Endodermal cell (in vitro differentiated cells): ENCODE results near the gene PIK3CA. TPM values are rescaled to one million over a fixed set of nuclear protein-coding genes. Genes with fewer than 3 reads are reported as not detected.

Experiments used
- DNase-seq: peaks from one replicate; pipeline ENCODE4 v3.0.0-alpha.2; 2017
- H3K27ac ChIP-seq: 2 replicates; pipeline ENCODE4 v1.5.1; 2013; ENCODE audit warnings: mild to moderate bottlenecking, low read depth, low read length, moderate library complexity
- H3K27me3 ChIP-seq: 2 replicates; pipeline ENCODE4 v1.6.1; 2013; ENCODE audit warnings: mild to moderate bottlenecking, low read length, moderate library complexity; ENCODE audit not compliant: insufficient read depth, control insufficient read depth, poor library complexity, severe bottlenecking
- H3K36me3 ChIP-seq: 2 replicates; pipeline ENCODE4 v1.7.0; 2013; ENCODE audit warnings: mild to moderate bottlenecking, low read length, moderate library complexity; ENCODE audit not compliant: control insufficient read depth, insufficient read depth
- H3K4me1 ChIP-seq: one replicate; pipeline ENCODE4 v1.7.0; 2013; ENCODE audit warnings: low read length; ENCODE audit not compliant: control insufficient read depth, insufficient read depth
- H3K4me3 ChIP-seq: 2 replicates; pipeline ENCODE4 v1.5.1; 2013; ENCODE audit warnings: mild to moderate bottlenecking, low read length, moderate library complexity
- H3K9ac ChIP-seq: 2 replicates; pipeline ENCODE4 v1.6.1; 2013; ENCODE audit warnings: mild to moderate bottlenecking, low read length, moderate library complexity; ENCODE audit not compliant: poor library complexity, severe bottlenecking; ENCODE audit errors: extremely low read depth
- H3K9me3 ChIP-seq: 2 replicates; pipeline ENCODE4 v1.6.1; 2013; ENCODE audit warnings: mild to moderate bottlenecking, low read length, moderate library complexity; ENCODE audit not compliant: control insufficient read depth
- H3K27ac Mint-ChIP-seq: 2 replicates; pipeline ENCODE4 v1.8.0; 2020; ENCODE audit warnings: mixed read lengths
- H3K27me3 Mint-ChIP-seq: 2 replicates; pipeline ENCODE4 v1.8.0; 2021; ENCODE audit warnings: mild to moderate bottlenecking, mixed read lengths; ENCODE audit not compliant: insufficient read depth
- H3K36me3 Mint-ChIP-seq: 2 replicates; pipeline ENCODE4 v1.8.0; 2020; ENCODE audit warnings: low read depth, mixed read lengths
- H3K4me1 Mint-ChIP-seq: 2 replicates; pipeline ENCODE4 v1.8.0; 2020; ENCODE audit warnings: mixed read lengths
- H3K4me3 Mint-ChIP-seq: 2 replicates; pipeline ENCODE4 v1.8.0; 2020; ENCODE audit warnings: mild to moderate bottlenecking, moderate library complexity, mixed read lengths
- H3K9me3 Mint-ChIP-seq: 2 replicates; pipeline ENCODE4 v1.8.0; 2020; ENCODE audit warnings: mild to moderate bottlenecking, mixed read lengths
- CTCF ChIP-seq: fragments of 200-600 bp; sonication (generic); conservative IDR thresholded peaks from 2 replicates; pipeline ENCODE4 v1.5.0; 2021; ENCODE audit warnings: antibody characterized with exemption, mild to moderate bottlenecking
- WGBS, 2 experiments: methylation state at CpG; one replicate each; pipeline versions ENCODE4 v1.1.5 to v1.1.7; 2013; ENCODE audit warnings: missing lambda C conversion rate in 2 of 2, mixed read lengths in 1 of 2; ENCODE audit not compliant: insufficient coverage in 1 of 2, insufficient read length in 1 of 2; 5-methylcytosine and 5-hydroxymethylcytosine counted together
- total RNA-seq, 2 donors: library from RNA; stranded (reverse); fragmentation: NEBNext Ultra II Directional in 1 of 2; extraction: Animal tissue kit (Norgen Biotek cat#: 25700) in 1 of 2; gene quantifications; 2 replicates in 1 of 2; 3 replicates in 1 of 2; pipeline ENCODE4 v1.2.1, GENCODE V29; 2021

PIK3CA gene
- total RNA-seq, 2 donors from 2014 or later: 21.1 to 22.2 TPM

DNA sequence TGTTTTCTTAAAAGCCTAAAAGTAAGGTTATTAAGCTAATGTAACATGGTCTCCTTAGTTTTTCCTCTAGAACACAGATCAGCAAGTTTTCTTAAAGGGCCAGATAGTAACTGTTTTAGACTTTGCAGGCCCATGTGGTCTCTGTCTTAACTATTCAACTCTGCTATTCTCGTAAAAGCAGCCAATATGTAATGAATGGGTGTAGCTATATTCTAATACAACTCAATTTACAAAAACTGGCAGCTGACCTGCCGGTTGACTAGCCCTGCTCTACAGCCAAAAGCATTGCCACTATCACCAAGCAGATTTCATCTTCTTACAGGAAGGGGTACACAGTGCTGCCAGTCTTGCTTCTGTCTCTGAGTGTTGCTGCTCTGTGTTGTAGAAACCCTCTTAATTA lies 75.4 kb downstream of the PIK3CA start:
- Mint-ChIP-seq H3K27ac (no peak overlapping the region), H3K27me3 (no peaks in the 10 kb centered on the region), H3K4me3 (no peak overlapping the region), H3K36me3 (peaks cover 24% of the 10 kb centered on the region), H3K9me3 (no peaks in the 10 kb centered on the region), H3K4me1 (peaks cover 2% of the 10 kb centered on the region)
- Histone ChIP-seq H3K9ac (no peak overlapping the region), H3K9me3 (no peaks in the 10 kb centered on the region), H3K4me1 (no peaks in the 10 kb centered on the region), H3K4me3 (no peak overlapping the region), H3K27ac (no peak overlapping the region), H3K36me3 (peaks cover 37% of the 10 kb centered on the region), H3K27me3 (no peaks in the 10 kb centered on the region)
- WGBS, 2 experiments: 91% methylated on average over 2 of the region's 2 CpGs; no CpG with 5 or more reads in 1 of the 2 experiments
- no peak for DNase-seq
- no peak for TF ChIP-seq CTCF

DNA sequence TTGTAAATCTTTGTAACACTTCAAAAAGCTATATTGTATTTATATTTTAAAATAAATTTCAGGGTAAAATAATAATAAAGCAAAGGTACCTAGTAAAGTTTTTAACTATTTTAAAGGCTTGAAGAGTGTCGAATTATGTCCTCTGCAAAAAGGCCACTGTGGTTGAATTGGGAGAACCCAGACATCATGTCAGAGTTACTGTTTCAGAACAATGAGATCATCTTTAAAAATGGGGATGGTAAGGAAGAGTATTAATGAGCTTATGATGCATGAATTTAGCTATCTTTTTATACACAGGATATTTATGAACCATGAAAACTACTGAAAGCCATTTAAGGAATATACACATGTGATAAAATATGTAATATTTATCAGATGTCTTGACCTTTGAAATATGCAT lies 76.4 kb downstream of the PIK3CA start:
- Histone ChIP-seq H3K36me3 (peaks cover 39% of the 10 kb centered on the region), H3K9ac (no peak overlapping the region), H3K4me3 (no peak overlapping the region), H3K27me3 (no peaks in the 10 kb centered on the region), H3K9me3 (no peaks in the 10 kb centered on the region), H3K27ac (no peak overlapping the region), H3K4me1 (no peaks in the 10 kb centered on the region)
- WGBS, 2 experiments: 83 to 90% methylated on average over 1 of the region's 1 CpG
- Mint-ChIP-seq H3K9me3 (no peaks in the 10 kb centered on the region), H3K4me1 (peaks cover 4% of the 10 kb centered on the region), H3K36me3 (peaks cover 21% of the 10 kb centered on the region), H3K27ac (no peak overlapping the region), H3K27me3 (no peaks in the 10 kb centered on the region), H3K4me3 (no peak overlapping the region)
- no peak for TF ChIP-seq CTCF
- no peak for DNase-seq

DNA sequence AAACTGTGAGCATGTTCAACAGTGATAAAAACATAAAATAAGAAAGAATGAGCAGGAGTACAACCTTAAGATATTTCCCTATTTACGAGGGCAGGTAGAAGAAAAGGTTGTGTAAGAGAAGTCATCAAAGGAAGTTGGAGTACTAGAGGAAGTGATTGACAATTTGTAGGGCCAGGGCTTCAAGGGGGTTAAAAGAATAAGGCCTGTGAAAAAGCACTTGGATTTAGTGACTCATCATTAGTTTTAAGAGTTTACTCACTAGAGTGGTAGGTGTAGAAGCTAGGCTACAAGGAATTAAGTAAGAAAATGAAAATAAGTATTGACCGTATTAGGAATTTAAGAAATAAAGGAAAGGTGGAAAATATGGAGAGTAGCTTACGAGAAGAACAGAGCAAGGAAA lies 79.2 kb downstream of the PIK3CA start:
- Histone ChIP-seq H3K36me3 (peaks cover 52% of the 10 kb centered on the region), H3K4me1 (no peaks in the 10 kb centered on the region), H3K9ac (no peak overlapping the region), H3K27ac (no peak overlapping the region), H3K27me3 (no peaks in the 10 kb centered on the region), H3K9me3 (no peaks in the 10 kb centered on the region), H3K4me3 (no peak overlapping the region)
- Mint-ChIP-seq H3K4me3 (no peak overlapping the region), H3K27me3 (no peaks in the 10 kb centered on the region), H3K9me3 (no peaks in the 10 kb centered on the region), H3K4me1 (peaks cover 8% of the 10 kb centered on the region), H3K36me3 (peaks cover 40% of the 10 kb centered on the region), H3K27ac (peak overlapping the region; percentile 17)
- TF ChIP-seq CTCF: no peak
- DNase-seq: no peak
- WGBS, 2 experiments: 84 to 94% methylated on average over 3 of the region's 3 CpGs
